Astrocyte (in vitro differentiated cells and primary cell): ENCODE results near the gene SHROOM3.

Experiments used
- EZH2 ChIP-seq: IDR thresholded peaks from 2 replicates; pipeline ENCODE4 v1.6.1; 2012; ENCODE audit warnings: mild to moderate bottlenecking, low read length, inconsistent platforms; ENCODE audit not compliant: insufficient read depth
- TF ChIP-seq, protein P1 (sequence below): IDR thresholded peaks from 2 replicates; pipeline ENCODE4 v1.5.1; 2011; ENCODE audit warnings: low read depth, mild to moderate bottlenecking, inconsistent platforms, low read length, moderate library complexity; ENCODE audit not compliant: insufficient read depth

DNA sequence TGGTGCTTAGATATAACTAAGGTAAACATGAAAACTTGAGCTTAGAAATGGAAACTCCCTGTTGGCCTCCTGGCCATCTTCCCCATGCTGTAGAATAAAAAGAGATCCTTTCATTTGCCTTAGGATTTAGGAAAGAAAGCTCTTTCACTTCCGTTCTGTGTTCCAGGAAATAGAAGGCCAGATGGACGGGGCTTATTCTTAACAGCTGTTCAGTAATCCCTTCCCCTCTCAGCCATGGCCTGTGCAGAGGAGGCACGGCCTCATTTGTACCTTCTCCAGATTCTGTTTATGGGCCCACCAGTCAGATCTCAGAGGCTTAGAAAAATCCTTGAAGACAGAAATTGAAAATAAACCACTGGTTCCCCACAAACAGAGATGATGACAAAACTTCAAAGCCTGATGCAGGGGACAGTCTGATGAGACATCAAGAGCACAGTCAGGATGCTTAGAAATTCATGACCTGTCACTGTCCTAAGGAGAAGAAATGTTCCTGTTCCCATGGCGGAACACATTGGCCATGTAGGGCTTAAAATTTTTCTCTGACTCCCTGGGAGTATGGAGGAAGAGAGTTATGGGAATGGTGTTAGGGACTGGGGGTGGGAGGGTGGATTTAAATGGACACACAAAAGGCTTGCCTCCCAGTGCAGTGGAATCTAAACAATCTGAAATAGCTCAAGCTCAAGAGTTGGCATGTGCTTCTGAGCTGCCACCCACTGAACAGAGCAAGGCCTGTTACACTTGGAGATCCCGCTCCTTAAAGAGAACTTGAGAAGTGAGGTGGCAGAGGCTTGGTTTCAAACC is 274.1 kb downstream of the SHROOM3 start:
- TF ChIP-seq, protein P1, sequence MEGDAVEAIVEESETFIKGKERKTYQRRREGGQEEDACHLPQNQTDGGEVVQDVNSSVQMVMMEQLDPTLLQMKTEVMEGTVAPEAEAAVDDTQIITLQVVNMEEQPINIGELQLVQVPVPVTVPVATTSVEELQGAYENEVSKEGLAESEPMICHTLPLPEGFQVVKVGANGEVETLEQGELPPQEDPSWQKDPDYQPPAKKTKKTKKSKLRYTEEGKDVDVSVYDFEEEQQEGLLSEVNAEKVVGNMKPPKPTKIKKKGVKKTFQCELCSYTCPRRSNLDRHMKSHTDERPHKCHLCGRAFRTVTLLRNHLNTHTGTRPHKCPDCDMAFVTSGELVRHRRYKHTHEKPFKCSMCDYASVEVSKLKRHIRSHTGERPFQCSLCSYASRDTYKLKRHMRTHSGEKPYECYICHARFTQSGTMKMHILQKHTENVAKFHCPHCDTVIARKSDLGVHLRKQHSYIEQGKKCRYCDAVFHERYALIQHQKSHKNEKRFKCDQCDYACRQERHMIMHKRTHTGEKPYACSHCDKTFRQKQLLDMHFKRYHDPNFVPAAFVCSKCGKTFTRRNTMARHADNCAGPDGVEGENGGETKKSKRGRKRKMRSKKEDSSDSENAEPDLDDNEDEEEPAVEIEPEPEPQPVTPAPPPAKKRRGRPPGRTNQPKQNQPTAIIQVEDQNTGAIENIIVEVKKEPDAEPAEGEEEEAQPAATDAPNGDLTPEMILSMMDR = no peak
- TF ChIP-seq EZH2 = no peak
